NCI-H2227 treated with DMSO at 0.1 percent for 48 hours (cell line): ENCODE measurements around the gene ERBB2.
"Not testable (repeated sequence)": the region's sequence is repeated elsewhere in the genome, so short reads cannot be mapped to it uniquely, and the experiment has no call there.

Source experiments
- DNase-seq: peaks from one replicate; lab custom pipeline; 2025; lab: John Stamatoyannopoulos, UW

Gene ERBB2

DNA sequence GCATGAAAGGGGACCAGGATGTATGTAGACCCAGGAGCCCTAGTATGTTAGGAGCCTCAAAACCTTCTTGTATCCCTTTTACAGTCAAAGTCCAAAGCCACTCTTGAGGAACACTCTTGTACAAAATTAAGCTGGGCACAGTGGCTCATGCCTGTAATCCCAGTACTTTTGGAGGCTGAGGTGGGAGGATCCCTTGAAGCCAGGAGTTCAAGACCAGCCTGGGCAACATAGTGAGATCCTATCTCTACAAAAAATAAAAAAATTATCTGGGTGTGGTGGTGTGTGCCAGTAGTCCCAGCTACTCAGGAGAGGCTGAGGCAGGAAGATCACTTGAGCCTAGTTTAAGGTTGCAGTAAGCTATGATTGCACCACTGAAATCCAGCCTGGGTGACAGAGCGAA is 26.1 kb downstream of the ERBB2 start:
- DNase-seq: not testable (repeated sequence)

DNA sequence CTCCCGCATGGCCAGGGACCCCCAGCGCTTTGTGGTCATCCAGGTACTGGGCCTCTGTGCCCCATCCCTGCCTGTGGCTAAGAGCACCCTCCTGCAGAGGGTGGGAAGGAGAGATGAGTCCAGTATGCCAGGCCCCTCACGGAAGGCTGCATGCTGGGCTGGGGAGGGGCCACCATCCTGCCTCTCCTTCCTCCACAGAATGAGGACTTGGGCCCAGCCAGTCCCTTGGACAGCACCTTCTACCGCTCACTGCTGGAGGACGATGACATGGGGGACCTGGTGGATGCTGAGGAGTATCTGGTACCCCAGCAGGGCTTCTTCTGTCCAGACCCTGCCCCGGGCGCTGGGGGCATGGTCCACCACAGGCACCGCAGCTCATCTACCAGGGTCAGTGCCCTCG is 26.8 kb downstream of the ERBB2 start:
- no peak for DNase-seq

DNA sequence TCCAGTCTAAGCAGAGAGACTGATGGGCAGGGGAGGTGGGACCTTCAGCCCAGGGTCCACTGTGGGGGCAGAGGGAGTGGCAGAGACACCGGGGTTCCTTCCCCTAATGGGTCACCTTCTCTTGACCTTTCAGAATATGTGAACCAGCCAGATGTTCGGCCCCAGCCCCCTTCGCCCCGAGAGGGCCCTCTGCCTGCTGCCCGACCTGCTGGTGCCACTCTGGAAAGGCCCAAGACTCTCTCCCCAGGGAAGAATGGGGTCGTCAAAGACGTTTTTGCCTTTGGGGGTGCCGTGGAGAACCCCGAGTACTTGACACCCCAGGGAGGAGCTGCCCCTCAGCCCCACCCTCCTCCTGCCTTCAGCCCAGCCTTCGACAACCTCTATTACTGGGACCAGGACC is 27.7 kb downstream of the ERBB2 start:
- no peak for DNase-seq

- no peak for DNase-seq
These were observed 29.5 kb downstream of the ERBB2 start for GRCh38 chr17:39729280-39729851.

DNA sequence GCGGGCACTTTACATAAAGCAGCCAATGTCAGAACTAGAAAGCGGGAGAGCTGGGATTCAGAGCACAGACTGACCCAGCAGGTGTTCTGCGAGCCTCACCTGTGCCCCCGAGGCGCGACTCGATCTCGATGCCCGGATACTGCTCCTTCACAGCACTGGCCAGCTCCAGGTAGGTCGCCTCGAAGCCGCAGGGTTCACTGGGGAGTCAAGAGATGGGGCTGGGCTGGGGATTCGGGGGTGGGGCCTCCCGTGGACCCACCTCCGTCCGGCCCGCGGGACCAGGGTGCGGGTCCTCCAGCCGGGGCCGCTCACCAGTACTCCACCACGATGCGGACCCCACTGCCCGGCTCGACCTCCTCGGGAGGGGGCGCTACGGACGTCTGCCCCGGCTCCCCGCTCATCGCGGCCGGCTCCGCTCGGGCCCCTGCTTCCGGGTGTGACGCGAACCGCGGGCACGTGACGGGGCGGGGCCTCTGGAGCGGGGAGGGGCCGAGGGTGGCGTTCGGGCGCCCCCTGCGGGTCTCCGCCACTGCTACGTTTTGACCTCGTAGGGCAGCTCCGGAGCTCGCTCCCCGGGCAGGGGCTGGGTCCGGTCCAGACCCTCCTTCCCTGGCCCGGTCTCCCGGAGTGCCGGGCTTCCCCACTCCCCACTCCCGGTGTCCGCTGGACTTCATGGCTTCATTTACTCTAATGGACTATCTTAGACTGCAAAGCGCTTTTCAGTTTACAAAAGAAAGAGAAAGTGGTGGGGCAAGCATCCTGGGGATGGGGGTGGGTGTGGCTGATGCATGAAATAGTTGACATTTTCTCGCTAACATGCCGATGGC is 30.4 kb downstream of the ERBB2 start, which contains the start of gene MIEN1:
Gene MIEN1, minus strand, starts transcription at position 438 of the 827 bp plus-strand sequence. Its CDS starts 37 bp downstream, at position 401.
- DNase-seq: peak; percentile 77

- no peak for DNase-seq
These were observed 32.7 kb downstream of the ERBB2 start for GRCh38 chr17:39732586-39732985.

GRCh38 chr17:39735882-39736281 is 36.0 kb downstream of the ERBB2 start:
- no peak for DNase-seq

GRCh38 chr17:39736319-39737165 is 36.7 kb downstream of the ERBB2 start:
- no peak for DNase-seq

DNA sequence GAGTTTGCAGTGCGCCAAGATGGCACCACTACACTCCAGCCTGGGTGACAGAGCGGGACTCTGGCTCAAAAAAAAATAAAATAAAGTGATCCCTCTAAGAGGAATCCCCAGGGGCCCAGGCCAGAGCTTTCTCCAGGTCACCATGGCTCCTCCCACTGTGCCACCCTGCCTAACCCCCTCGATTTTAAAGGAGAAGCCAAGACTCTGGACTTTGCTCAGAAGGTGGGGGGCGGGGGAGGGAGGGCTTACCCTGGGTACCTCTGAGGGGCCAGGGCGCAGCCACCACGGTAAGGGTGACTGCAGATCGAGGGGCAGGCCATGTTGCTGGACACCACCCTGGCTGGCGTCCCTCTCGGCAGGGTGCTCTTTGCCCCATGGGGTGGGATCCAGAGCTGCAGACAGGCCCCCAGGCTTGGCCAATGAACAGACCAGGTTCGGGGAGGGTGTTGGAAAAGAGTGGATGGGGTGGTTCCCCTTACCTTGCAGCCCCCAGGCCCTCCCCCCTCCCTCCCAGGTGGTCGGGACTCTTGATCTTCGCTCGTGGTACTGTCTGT is 37.4 kb downstream of the ERBB2 start:
- DNase-seq: no peak

GRCh38 chr17:39737760-39738567 is 38.1 kb downstream of the ERBB2 start, which contains the start of gene GRB7:
Gene GRB7, plus strand, starts transcription at chr17:39737938. Its CDS starts 4,364 bp downstream, at chr17:39742302.
- no peak for DNase-seq

GRCh38 chr17:39738568-39738901 is 38.7 kb downstream of the ERBB2 start:
- no peak for DNase-seq

GRCh38 chr17:39738983-39739884 is 39.4 kb downstream of the ERBB2 start:
- peak; percentile 16 for DNase-seq

- DNase-seq: no peak
These were observed 40.1 kb downstream of the ERBB2 start for GRCh38 chr17:39739885-39740356.

- no peak for DNase-seq
These were observed 40.7 kb downstream of the ERBB2 start for GRCh38 chr17:39740357-39741111.

DNA sequence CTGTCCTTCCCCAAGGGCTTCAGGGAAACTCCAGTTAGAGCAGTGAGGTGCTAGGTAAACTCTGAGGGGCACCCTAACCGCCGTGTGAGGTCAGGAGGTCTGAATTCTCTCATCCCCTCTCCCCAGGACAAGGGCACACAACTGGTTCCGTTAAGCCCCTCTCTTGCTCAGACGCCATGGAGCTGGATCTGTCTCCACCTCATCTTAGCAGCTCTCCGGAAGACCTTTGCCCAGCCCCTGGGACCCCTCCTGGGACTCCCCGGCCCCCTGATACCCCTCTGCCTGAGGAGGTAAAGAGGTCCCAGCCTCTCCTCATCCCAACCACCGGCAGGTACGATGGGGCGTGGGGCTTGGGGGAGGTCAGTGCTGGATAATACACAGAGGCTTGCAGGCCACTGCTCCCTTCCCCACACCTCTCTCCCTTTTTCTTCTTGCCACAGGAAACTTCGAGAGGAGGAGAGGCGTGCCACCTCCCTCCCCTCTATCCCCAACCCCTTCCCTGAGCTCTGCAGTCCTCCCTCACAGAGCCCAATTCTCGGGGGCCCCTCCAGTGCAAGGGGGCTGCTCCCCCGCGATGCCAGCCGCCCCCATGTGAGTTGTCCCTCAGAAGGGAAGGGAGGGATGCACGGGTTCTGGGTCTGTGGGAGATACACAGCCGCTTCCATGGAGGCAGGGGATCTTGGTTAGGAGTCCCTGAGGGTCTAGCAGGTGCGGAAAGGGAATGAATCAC is 42.4 kb downstream of the ERBB2 start:
- no peak for DNase-seq

DNA sequence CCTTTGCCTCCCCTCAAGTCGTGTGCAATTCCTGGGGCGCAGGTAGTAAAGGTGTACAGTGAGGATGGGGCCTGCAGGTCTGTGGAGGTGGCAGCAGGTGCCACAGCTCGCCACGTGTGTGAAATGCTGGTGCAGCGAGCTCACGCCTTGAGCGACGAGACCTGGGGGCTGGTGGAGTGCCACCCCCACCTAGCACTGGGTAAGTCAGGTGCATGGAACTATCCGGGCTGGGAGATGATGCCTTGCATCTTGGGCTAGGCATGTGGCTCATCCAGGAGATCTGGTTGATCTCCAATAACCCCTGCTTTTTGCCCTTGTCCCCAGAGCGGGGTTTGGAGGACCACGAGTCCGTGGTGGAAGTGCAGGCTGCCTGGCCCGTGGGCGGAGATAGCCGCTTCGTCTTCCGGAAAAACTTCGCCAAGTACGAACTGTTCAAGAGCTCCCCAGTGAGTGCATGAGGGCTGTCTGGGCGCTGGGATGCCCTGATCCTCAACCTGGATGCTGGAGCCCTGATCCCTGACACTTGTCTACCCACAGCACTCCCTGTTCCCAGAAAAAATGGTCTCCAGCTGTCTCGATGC is 43.1 kb downstream of the ERBB2 start:
- no peak for DNase-seq

GRCh38 chr17:39744075-39744835 is 44.4 kb downstream of the ERBB2 start:
- DNase-seq: no peak

DNA sequence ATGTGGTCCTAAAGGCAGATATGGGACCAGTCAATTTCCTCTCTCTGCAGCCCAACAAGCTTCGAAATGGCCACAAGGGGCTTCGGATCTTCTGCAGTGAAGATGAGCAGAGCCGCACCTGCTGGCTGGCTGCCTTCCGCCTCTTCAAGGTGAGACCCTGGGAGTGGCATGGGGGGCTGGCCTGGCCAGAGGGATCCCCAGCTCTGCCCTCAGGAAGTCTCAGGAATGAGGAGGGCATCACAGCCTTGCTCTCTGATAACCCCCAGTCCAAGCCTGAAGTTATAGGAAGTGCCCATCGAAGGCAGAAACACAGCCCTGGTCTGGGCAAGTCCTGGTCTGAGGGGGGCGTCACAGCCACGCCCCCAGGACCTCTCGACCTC is 45.0 kb downstream of the ERBB2 start:
- no peak for DNase-seq
